HepG2 (cell line): ENCODE measurements around the gene ZFAND6. TPM values are rescaled to one million over a fixed set of nuclear protein-coding genes. Genes with fewer than 3 reads are reported as not detected.

Experiments
- ATAC-seq: fragments of 200-7000 bp; cut with Tn5 transposase; 3 replicates; pipeline ENCODE4 v1.9.1; 2020; ENCODE audit warnings: mild to moderate bottlenecking, moderate library complexity
- BruUV-seq: library from RNA; stranded (reverse); fragments of 400-500 nt; replicated peaks from 2 replicates; lab custom pipeline; 2021; lab: Mats Ljungman, UMichigan
- CTCF ChIA-PET: fragments of 300-600 bp; formaldehyde crosslinking; extraction: SDS; loops from one replicate; lab custom pipeline; 2021; ENCODE audit warnings: low total read pairs, inconsistent platforms, low intra/inter-chr PET ratio; lab: Yijun Ruan, JAX
- POLR2A ChIA-PET: fragments of 350-600 bp; sonication (Branson Sonifier 250); formaldehyde crosslinking; loops from one replicate; lab custom pipeline; 2020; ENCODE audit warnings: antibody characterized with exemption, inconsistent platforms; lab: Yijun Ruan, JAX
- DNase-seq: peaks from one replicate; pipeline ENCODE4 v3.0.0-alpha.2; 2015; ENCODE audit warnings: low spot score
- FAIRE-seq: peaks from 3 replicates; lab custom pipeline; 2011; peaks lifted over from hg19 to GRCh38; lab: Jason Lieb, UNC
- H2AFZ ChIP-seq: one replicate; pipeline ENCODE4 v1.6.1; 2011; ENCODE audit warnings: low read length, inconsistent platforms
- H3K27ac ChIP-seq: fragments of 300-600 bp; 3 replicates; pipeline ENCODE4 v1.8.0; 2011; ENCODE audit warnings: mixed run types, mild to moderate bottlenecking, mixed read lengths, low read length, inconsistent platforms; ENCODE audit not compliant: insufficient read depth; ENCODE audit errors: extremely low read length
- H3K27me3 ChIP-seq, 2 experiments: fragments of 200-600 bp in 1 of 2; 2 replicates in 1 of 2; 3 replicates in 1 of 2; pipeline versions ENCODE4 v1.6.0 to v1.8.0; 2011; ENCODE audit warnings: low read length in 2 of 2, mild to moderate bottlenecking in 2 of 2, moderate library complexity in 2 of 2, inconsistent platforms in 1 of 2; ENCODE audit not compliant: insufficient read depth in 2 of 2, control insufficient read depth in 1 of 2
- H3K36me3 ChIP-seq, 2 experiments: fragments of 200-600 bp in 1 of 2; replicated peaks in 1 of 2; 2 replicates in 1 of 2; 3 replicates in 1 of 2; pipeline versions ENCODE4 v1.5.1 to v1.8.0; 2011; ENCODE audit warnings: low read length in 2 of 2, inconsistent platforms in 1 of 2; ENCODE audit not compliant: insufficient read depth in 2 of 2, control insufficient read depth in 1 of 2
- H3K4me1 ChIP-seq: 2 replicates; pipeline ENCODE4 v1.5.1; 2012; ENCODE audit warnings: low read length, inconsistent platforms; ENCODE audit not compliant: insufficient read depth
- H3K4me2 ChIP-seq: 2 replicates; pipeline ENCODE4 v1.6.0; 2011; ENCODE audit warnings: low read depth, low read length, inconsistent platforms
- H3K4me3 ChIP-seq, 3 experiments: fragments of 200-600 bp in 1 of 3; sonication (generic), shearing (Covaris generic) in 1 of 3; replicated peaks in 1 of 3; 2 replicates each; pipeline ENCODE4 v1.5.1; 2011 to 2016; ENCODE audit warnings: low read length in 3 of 3, inconsistent platforms in 2 of 3, low read depth in 2 of 3, mild to moderate bottlenecking in 2 of 3, control low read depth in 1 of 3, mixed read lengths in 1 of 3; ENCODE audit not compliant: insufficient read depth in 1 of 3
- H3K79me2 ChIP-seq: one replicate; pipeline ENCODE4 v1.6.1; 2011; ENCODE audit warnings: low read length, inconsistent platforms; ENCODE audit not compliant: insufficient read depth
- H3K9ac ChIP-seq: 2 replicates; pipeline ENCODE4 v1.6.0; 2011; ENCODE audit warnings: mild to moderate bottlenecking, low read depth, low read length, inconsistent platforms; ENCODE audit not compliant: insufficient read depth
- H3K9me3 ChIP-seq: 2 replicates; pipeline ENCODE4 v1.5.1; 2012; ENCODE audit warnings: mild to moderate bottlenecking, low read length
- H4K20me1 ChIP-seq: 2 replicates; pipeline ENCODE4 v1.6.0; 2011; ENCODE audit warnings: inconsistent platforms, mild to moderate bottlenecking, low read length, moderate library complexity; ENCODE audit not compliant: insufficient read depth
- KLF11 ChIP-seq: IDR thresholded peaks from 2 replicates; pipeline ENCODE4 v1.6.1; 2016; ENCODE audit warnings: missing compliant biosample characterization
- WGBS: methylation state at CpG from one replicate; pipeline ENCODE4 v1.1.6; 2017; ENCODE audit warnings: low lambda C conversion rate; 5-methylcytosine and 5-hydroxymethylcytosine counted together
- in situ Hi-C: cut with HindIII; loops from 2 replicates; pipeline ENCODE4 v1.10.0; 2017; ENCODE audit warnings: low pct_unique_long_range_greater_than_20kb; ENCODE audit not compliant: extremely low pct_ligation_motif_present
- intact Hi-C: fragments of 100-400 bp; cut with micrococcal nuclease; formaldehyde crosslinking; loops from one replicate; pipeline ENCODE4 v1.10.0; 2022; ENCODE audit not compliant: unreplicated experiment
- polyA plus RNA-seq, 8 experiments: library from polyadenylated mRNA; depleted of rRNA in 3 of 8; stranded (reverse) in 7 of 8; unstranded in 1 of 8; fragments of >200 nt; fragmentation: Illumina TruSeq in 4 of 8; extraction: Trizol in 4 of 8; gene quantifications; 2 replicates each; pipeline versions ENCODE4 v1.2.1 to v1.2.3, GENCODE V29; 2011 to 2016; ENCODE audit warnings: low read depth in 4 of 8, missing spikeins in 1 of 8, mixed read lengths in 1 of 8; ENCODE audit not compliant: insufficient read depth in 1 of 8
- total RNA-seq, 5 experiments: library from RNA; depleted of rRNA; stranded (reverse); fragments of >200 nt; fragmentation: Illumina TruSeq; extraction: Trizol; gene quantifications; 2 replicates each; pipeline ENCODE4 v1.2.3, GENCODE V29; 2016; ENCODE audit warnings: low read depth in 1 of 5
- TF ChIP-seq, protein P1 (sequence below): IDR thresholded peaks from 2 replicates; pipeline ENCODE4 v1.6.1; 2016; ENCODE audit warnings: low read depth, control low read depth
- TF ChIP-seq, protein P2 (sequence below): sonication (generic); formaldehyde crosslinking; IDR thresholded peaks from 2 replicates; pipeline ENCODE4 v1.4.0; 2020; ENCODE audit warnings: mild to moderate bottlenecking, missing genetic modification reagents, borderline replicate concordance
- TF ChIP-seq, protein P3 (sequence below): sonication (generic); formaldehyde crosslinking; IDR thresholded peaks from 2 replicates; pipeline ENCODE4 v1.4.0; 2020; ENCODE audit warnings: missing genetic modification reagents, mild to moderate bottlenecking, borderline replicate concordance
- TF ChIP-seq, protein P4 (sequence below), 2 experiments: fragments of 450-650 bp in 1 of 2; sonication (generic) in 1 of 2; formaldehyde crosslinking in 1 of 2; IDR thresholded peaks; 2 replicates each; pipeline versions ENCODE4 v1.6.1 to v1.8.0; 2016 to 2022; ENCODE audit warnings: antibody characterized with exemption in 1 of 2, mild to moderate bottlenecking in 1 of 2, missing genetic modification reagents in 1 of 2

Gene ZFAND6
- total and polyA plus RNA-seq, 2 of the 13 experiments (the other 11 are each of a cell fraction or from before 2014, with no cell fraction given), result 84.2 to 115 TPM

DNA sequence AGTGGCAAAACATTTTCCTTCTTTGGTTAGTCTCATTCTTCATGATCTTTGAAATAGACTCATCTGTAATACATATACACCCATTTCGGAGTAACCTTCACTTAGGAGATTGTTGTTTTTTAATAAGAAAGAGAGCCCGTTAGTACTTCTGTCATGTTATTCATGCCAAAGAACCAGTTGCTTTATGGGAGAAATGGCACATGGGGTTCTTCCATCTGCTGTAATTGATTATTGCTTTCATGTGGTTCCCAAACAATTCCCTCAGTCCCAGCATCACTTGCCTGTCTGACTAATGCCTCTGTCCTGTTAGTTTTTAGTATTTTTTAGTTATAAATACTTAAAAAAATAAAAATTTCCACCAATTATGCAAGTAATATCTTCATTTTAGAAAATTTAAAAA, 59.5 kb downstream of the ZFAND6 start:
- Histone ChIP-seq H3K36me3 (peaks cover 5 to 27% of the 10 kb centered on the region in 2 experiments), H3K4me3 (no peak overlapping the region), H3K79me2 (peaks cover 31% of the 10 kb centered on the region), H3K27me3 (no peaks in the 10 kb centered on the region), H2AFZ (no peak overlapping the region), H3K9ac (no peak overlapping the region), H3K4me1 (peaks cover 6% of the 10 kb centered on the region), H3K9me3 (no peaks in the 10 kb centered on the region), H4K20me1 (peaks cover 9% of the 10 kb centered on the region), H3K4me2 (no peak overlapping the region), H3K27ac (no peak overlapping the region)
- FAIRE-seq (no peak), DNase-seq (no peak), ATAC-seq (no peak)
- no TSS peak for BruUV-seq
- 97% methylated on average over 2 of the region's 2 CpGs for WGBS
- ChIA-PET CTCF (no interaction called here), POLR2A (no interaction called here)
- intact Hi-C loops, result no loop called here
- in situ Hi-C loops, result no loop called here
- TF ChIP-seq, protein P1, sequence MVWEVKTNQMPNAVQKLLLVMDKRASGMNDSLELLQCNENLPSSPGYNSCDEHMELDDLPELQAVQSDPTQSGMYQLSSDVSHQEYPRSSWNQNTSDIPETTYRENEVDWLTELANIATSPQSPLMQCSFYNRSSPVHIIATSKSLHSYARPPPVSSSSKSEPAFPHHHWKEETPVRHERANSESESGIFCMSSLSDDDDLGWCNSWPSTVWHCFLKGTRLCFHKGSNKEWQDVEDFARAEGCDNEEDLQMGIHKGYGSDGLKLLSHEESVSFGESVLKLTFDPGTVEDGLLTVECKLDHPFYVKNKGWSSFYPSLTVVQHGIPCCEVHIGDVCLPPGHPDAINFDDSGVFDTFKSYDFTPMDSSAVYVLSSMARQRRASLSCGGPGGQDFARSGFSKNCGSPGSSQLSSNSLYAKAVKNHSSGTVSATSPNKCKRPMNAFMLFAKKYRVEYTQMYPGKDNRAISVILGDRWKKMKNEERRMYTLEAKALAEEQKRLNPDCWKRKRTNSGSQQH (CRISPR knock-in tag), result no peak
- TF ChIP-seq, protein P2, sequence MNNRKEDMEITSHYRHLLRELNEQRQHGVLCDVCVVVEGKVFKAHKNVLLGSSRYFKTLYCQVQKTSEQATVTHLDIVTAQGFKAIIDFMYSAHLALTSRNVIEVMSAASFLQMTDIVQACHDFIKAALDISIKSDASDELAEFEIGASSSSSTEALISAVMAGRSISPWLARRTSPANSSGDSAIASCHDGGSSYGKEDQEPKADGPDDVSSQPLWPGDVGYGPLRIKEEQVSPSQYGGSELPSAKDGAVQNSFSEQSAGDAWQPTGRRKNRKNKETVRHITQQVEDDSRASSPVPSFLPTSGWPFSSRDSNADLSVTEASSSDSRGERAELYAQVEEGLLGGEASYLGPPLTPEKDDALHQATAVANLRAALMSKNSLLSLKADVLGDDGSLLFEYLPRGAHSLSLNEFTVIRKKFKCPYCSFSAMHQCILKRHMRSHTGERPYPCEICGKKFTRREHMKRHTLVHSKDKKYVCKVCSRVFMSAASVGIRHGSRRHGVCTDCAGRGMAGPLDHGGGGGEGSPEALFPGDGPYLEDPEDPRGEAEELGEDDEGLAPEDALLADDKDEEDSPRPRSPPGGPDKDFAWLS (CRISPR knock-in tag), result no peak
- TF ChIP-seq, protein P3, sequence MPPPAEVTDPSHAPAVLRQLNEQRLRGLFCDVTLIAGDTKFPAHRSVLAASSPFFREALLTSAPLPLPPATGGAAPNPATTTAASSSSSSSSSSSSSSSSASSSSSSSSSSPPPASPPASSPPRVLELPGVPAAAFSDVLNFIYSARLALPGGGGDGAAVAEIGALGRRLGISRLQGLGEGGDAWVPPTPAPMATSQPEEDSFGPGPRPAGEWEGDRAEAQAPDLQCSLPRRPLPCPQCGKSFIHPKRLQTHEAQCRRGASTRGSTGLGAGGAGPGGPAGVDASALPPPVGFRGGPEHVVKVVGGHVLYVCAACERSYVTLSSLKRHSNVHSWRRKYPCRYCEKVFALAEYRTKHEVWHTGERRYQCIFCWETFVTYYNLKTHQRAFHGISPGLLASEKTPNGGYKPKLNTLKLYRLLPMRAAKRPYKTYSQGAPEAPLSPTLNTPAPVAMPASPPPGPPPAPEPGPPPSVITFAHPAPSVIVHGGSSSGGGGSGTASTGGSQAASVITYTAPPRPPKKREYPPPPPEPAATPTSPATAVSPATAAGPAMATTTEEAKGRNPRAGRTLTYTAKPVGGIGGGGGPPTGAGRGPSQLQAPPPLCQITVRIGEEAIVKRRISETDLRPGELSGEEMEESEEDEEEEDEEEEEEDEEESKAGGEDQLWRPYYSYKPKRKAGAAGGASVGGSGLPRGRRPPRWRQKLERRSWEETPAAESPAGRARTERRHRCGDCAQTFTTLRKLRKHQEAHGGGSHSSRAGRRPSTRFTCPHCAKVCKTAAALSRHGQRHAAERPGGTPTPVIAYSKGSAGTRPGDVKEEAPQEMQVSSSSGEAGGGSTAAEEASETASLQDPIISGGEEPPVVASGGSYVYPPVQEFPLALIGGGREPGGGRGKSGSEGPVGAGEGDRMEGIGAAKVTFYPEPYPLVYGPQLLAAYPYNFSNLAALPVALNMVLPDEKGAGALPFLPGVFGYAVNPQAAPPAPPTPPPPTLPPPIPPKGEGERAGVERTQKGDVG, result no peak
- TF ChIP-seq, protein P4, sequence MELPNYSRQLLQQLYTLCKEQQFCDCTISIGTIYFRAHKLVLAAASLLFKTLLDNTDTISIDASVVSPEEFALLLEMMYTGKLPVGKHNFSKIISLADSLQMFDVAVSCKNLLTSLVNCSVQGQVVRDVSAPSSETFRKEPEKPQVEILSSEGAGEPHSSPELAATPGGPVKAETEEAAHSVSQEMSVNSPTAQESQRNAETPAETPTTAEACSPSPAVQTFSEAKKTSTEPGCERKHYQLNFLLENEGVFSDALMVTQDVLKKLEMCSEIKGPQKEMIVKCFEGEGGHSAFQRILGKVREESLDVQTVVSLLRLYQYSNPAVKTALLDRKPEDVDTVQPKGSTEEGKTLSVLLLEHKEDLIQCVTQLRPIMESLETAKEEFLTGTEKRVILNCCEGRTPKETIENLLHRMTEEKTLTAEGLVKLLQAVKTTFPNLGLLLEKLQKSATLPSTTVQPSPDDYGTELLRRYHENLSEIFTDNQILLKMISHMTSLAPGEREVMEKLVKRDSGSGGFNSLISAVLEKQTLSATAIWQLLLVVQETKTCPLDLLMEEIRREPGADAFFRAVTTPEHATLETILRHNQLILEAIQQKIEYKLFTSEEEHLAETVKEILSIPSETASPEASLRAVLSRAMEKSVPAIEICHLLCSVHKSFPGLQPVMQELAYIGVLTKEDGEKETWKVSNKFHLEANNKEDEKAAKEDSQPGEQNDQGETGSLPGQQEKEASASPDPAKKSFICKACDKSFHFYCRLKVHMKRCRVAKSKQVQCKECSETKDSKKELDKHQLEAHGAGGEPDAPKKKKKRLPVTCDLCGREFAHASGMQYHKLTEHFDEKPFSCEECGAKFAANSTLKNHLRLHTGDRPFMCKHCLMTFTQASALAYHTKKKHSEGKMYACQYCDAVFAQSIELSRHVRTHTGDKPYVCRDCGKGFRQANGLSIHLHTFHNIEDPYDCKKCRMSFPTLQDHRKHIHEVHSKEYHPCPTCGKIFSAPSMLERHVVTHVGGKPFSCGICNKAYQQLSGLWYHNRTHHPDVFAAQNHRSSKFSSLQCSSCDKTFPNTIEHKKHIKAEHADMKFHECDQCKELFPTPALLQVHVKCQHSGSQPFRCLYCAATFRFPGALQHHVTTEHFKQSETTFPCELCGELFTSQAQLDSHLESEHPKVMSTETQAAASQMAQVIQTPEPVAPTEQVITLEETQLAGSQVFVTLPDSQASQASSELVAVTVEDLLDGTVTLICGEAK (IDR thresholded peaks at IDR 0.05), result no peak
- TF ChIP-seq, protein P4 (CRISPR knock-in tag; IDR thresholded peaks at IDR 0.05), result no peak
- no peak for TF ChIP-seq KLF11 (CRISPR knock-in tag)
